H1 (cell line): ENCODE results near the gene BECN2. TPM values are rescaled to one million over a fixed set of nuclear protein-coding genes. Genes with fewer than 3 reads are reported as not detected.

Experiments
- BACH1 ChIP-seq: IDR thresholded peaks from 2 replicates; pipeline ENCODE4 v1.6.1; 2012; ENCODE audit warnings: low read length, improper control_type of control experiment
- KDM5A ChIP-seq: fragments of 200-600 bp; IDR thresholded peaks from 2 replicates; pipeline ENCODE4 v1.7.1; 2012; ENCODE audit warnings: mild to moderate bottlenecking, low read length, inconsistent platforms, mixed read lengths
- NRF1 ChIP-seq: IDR thresholded peaks from 2 replicates; pipeline ENCODE4 v1.6.1; 2011; ENCODE audit warnings: mild to moderate bottlenecking, low read depth, low read length, improper control_type of control experiment
- SP2 ChIP-seq: IDR thresholded peaks from 2 replicates; pipeline ENCODE4 v1.6.1; 2012; ENCODE audit warnings: mild to moderate bottlenecking, low read length, inconsistent platforms
- polyA plus RNA-seq, 7 experiments: library from polyadenylated mRNA; depleted of rRNA in 3 of 7; stranded (reverse) in 5 of 7; unstranded in 2 of 7; fragments of >200 nt in 5 of 7; fragments of 200-250 nt in 2 of 7; gene quantifications; 1 replicate in 5 of 7; 2 replicates in 1 of 7; 4 replicates in 1 of 7; pipeline versions ENCODE4 v1.2.1 to v1.2.3, GENCODE V29; 2011 to 2013; ENCODE audit warnings: missing spikeins in 2 of 7, mixed read lengths in 2 of 7
- total RNA-seq: library from RNA; stranded (reverse); fragmentation: NEBNext Ultra II Directional; extraction: Animal tissue kit (Norgen Biotek cat#: 25700); gene quantifications from 2 replicates; pipeline ENCODE4 v1.2.1, GENCODE V29; 2021

The BECN2 gene
- total and polyA plus RNA-seq, 2 of the 8 experiments (the other 6 are each of a cell fraction or from before 2014, with no cell fraction given), result not detected

GRCh38 chr1:241926141-241926540 lies 31.4 kb upstream of the BECN2 start (continued):
- TF ChIP-seq KDM5A, result no peak
- no peak for TF ChIP-seq BACH1
- no peak for TF ChIP-seq SP2
- no peak for TF ChIP-seq NRF1
